Measurements from ENCODE around the gene RFTN2.
"Not testable (repeated sequence)": the region's sequence is repeated elsewhere in the genome, so short reads cannot be mapped to it uniquely, and the experiment has no call there.

RFTN2 gene

DNA sequence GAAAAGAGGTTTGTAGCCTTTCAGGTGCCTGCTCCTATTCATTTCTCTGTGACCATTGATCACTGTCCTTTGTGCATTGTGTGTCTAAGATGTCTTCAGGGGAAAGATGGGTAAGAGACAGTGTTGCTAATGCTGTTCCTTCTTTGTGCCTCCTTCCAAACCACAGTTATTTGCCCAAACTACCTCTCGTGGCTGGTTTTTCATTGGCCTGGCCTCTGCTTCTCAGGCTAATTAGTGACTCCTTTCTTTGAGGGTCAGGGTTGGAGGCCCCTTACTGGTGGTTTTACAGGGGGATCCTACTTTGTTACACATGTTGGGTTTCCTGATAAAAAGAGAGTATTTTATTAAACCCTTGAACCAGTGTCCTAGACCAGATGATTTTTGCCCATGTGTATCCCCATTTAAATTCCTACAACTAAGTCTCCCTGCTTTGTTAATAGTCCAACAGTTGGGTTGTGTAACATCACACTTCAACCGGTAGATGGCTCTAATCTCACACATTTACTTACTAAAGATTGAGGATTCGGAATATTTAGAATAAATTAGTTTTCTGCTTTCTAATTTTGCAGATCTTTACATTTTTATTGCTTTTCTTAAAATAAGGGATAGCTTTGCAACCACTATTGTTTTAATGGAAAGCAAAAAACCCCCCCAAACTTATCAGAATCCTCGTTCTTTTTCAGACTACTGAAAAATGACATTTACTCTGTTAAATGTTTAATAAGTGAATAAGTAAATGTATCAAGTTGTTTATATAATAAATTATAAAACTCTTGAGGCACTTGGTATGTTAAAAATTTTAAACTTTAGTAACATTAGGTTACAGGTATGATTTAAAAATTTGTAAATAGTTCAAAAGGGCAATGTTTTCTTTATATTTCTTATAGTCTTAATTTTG, 32.2 kb upstream of the RFTN2 start:
- no peak for DNase-seq (ENCODE audit: extremely low read depth, low read depth)
- TF ChIP-seq CTCF (IDR thresholded peaks at IDR 0.05; ENCODE audit: low read depth, low read length, missing control alignments) = peak; percentile 48
- H3K4me3 ChIP-seq (replicated peaks; ENCODE audit: low read depth, low read length) = peak overlapping the region; percentile 94

DNA sequence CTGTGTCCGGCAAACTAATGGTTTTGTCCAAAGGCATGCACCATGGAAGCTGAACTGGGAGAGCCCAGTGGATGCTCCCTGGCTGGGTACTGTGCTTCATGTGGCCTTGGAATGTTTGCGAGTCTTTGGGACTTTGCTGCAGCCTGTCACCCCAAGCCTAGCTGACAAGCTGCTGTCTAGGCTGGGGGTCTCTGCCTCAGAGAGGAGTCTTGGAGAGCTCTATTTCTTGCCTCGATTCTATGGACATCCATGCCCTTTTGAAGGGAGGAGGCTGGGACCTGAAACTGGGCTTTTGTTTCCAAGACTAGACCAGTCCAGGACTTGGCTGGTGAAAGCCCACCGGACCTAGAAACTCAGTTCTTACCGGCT, 31.4 kb upstream of the RFTN2 start:
- no peak for DNase-seq (ENCODE audit: extremely low read depth, low read depth)
- TF ChIP-seq CTCF (IDR thresholded peaks at IDR 0.05; ENCODE audit: low read depth, low read length, missing control alignments) = no peak
- H3K4me3 ChIP-seq (replicated peaks; ENCODE audit: low read depth, low read length) = peak overlapping the region; percentile 94

DNA sequence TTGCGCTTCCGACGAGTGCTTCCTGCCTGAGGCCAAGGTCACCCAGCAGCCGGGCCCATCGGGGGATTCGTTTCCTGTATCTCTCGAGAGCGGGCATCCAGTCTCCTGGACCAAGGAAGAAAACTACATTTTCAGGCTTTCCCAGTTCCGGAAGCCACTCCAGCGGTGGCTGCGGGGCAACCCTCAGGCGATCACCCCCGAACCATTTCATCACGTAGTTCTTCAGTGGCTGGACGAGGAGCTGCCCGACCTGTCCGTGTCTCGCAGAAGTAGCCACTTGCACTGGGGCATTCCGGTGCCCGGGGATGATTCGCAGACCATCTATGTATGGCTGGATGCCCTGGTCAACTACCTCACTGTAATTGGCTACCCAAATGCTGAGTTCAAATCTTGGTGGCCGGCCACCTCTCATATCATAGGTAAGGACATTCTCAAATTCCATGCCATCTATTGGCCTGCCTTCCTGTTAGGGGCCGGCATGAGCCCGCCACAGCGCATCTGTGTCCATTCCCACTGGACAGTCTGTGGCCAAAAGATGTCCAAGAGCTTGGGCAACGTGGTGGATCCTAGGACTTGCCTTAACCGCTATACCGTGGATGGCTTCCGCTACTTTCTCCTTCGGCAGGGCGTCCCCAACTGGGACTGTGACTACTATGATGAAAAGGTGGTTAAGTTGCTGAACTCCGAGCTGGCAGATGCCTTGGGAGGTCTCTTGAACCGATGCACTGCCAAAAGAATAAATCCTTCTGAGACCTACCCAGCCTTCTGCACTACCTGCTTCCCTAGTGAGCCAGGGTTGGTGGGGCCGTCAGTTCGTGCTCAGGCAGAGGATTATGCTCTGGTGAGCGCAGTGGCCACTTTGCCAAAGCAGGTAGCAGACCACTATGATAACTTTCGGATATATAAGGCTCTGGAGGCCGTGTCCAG, 30.8 kb upstream of the RFTN2 start:
- TF ChIP-seq CTCF (IDR thresholded peaks at IDR 0.05; ENCODE audit: low read depth, low read length, missing control alignments) = no peak
- H3K4me3 ChIP-seq (replicated peaks; ENCODE audit: low read depth, low read length) = peak overlapping the region; percentile 94
- DNase-seq (ENCODE audit: extremely low read depth, low read depth) = no peak

GRCh38 chr2:197705121-197705911, 29.9 kb upstream of the RFTN2 start, which contains the start of gene MARS2:
Gene MARS2 (plus strand): TSS chr2:197705369. CDS start chr2:197705406, 37 bp downstream.
- TF ChIP-seq CTCF (IDR thresholded peaks at IDR 0.05; ENCODE audit: low read depth, low read length, missing control alignments) = no peak
- DNase-seq (ENCODE audit: extremely low read depth, low read depth) = peak; percentile 70
- H3K4me3 ChIP-seq (replicated peaks; ENCODE audit: low read depth, low read length) = peak within 1 kb of the TSS; percentile 94

DNA sequence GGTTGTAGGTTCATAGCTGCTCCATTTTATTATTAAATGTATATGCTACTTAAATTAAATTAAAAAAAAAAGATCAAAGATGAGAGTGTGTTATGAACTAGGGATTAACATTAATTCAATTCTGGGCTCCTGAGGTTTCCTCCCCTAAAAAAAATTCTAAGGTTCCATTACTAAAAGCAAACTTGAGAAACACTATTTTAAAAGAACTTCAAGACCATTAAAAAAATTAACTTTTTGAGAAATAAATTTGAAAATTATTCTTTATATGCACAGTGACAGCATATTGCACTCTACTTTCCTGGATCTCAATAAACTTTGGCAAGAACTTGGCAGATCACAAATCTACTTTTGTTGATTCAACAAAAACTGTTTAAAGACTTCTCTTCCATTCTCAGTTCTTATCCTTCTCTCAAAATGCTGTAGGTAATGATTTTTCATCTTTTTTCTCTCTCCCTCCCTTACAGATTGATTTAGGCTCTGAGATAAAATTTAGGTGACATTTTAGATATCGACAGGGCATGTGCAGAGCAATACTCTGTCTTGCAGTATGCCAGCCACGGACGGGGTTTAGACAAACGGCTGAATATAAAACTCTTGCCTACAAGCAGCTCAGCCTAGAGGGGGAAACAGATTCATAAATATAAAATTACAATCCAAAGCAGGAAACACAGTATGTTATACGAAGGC, 29.2 kb upstream of the RFTN2 start:
- no peak for TF ChIP-seq CTCF (IDR thresholded peaks at IDR 0.05; ENCODE audit: low read depth, low read length, missing control alignments)

GRCh38 chr2:197700960-197701359, 25.6 kb upstream of the RFTN2 start:
- no peak for DNase-seq (ENCODE audit: extremely low read depth, low read depth)
- no peak for TF ChIP-seq CTCF (IDR thresholded peaks at IDR 0.05; ENCODE audit: low read depth, low read length, missing control alignments)
- no peak overlapping the region for H3K4me3 ChIP-seq (replicated peaks; ENCODE audit: low read depth, low read length)

More for the DNA sequence above, 29.2 kb upstream of the RFTN2 start:
- peak overlapping the region; percentile 94 for H3K4me3 ChIP-seq (replicated peaks; ENCODE audit: low read depth, low read length)
- no peak for DNase-seq (ENCODE audit: extremely low read depth, low read depth)

GRCh38 chr2:197699724-197700123, 24.3 kb upstream of the RFTN2 start:
- not testable (repeated sequence) for DNase-seq (ENCODE audit: extremely low read depth, low read depth); H3K4me3 ChIP-seq (replicated peaks; ENCODE audit: low read depth, low read length)

GRCh38 chr2:197696571-197696970, 21.2 kb upstream of the RFTN2 start:
- not testable (repeated sequence) for H3K4me3 ChIP-seq (replicated peaks; ENCODE audit: low read depth, low read length); DNase-seq (ENCODE audit: extremely low read depth, low read depth)

DNA sequence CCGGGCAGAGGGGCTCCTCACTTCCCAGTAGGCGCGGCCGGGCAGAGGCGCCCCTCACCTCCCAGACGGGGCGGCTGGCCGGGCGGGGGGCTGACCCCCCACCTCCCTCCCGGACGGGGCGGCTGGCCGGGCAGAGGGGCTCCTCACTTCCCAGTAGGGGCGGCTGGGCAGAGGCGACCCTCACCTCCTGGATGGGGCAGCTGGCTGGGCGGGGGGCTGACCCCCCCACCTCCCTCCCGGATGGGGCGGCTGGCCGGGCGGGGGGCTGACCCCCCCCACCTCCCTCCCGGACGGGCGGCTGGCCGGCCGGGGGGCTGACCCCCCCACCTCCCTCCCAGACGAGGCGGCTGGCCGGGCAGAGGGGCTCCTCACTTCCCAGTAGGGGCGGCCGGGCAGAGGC, 20.6 kb upstream of the RFTN2 start:
- not testable (repeated sequence) for H3K4me3 ChIP-seq (replicated peaks; ENCODE audit: low read depth, low read length); DNase-seq (ENCODE audit: extremely low read depth, low read depth)

Measured in HFF-Myc (cell line).